Ammon's horn (tissue), 1 donor: Measurements from ENCODE around the gene POLR2L.

Source experiments
- DNase-seq: peaks from one replicate; pipeline ENCODE4 v3.0.0-alpha.2; 2016; ENCODE audit warnings: low spot score

Gene POLR2L

DNA sequence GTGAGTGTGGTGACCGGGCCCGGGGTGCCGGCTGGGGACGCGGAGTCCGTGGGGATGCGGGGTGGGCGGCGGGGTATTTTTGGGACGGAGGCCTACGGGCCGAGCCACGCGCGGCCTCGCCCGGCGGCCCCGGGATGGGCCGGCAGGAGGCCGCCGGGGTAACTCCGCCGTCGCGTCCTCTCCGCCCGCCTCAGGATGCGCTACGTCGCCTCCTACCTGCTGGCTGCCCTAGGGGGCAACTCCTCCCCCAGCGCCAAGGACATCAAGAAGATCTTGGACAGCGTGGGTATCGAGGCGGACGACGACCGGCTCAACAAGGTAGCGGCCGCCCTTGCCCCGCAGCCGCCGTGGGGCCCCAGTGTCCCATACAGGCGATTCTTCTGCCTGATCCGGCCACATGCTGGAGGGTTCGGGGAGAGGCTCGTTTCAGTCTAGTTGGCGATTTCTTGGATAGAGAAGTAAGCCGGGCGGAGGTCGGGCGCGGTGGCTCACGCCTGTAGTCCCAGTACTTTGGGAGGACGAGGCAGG is 32.2 kb downstream of the POLR2L start:
- DNase-seq, result no peak

DNA sequence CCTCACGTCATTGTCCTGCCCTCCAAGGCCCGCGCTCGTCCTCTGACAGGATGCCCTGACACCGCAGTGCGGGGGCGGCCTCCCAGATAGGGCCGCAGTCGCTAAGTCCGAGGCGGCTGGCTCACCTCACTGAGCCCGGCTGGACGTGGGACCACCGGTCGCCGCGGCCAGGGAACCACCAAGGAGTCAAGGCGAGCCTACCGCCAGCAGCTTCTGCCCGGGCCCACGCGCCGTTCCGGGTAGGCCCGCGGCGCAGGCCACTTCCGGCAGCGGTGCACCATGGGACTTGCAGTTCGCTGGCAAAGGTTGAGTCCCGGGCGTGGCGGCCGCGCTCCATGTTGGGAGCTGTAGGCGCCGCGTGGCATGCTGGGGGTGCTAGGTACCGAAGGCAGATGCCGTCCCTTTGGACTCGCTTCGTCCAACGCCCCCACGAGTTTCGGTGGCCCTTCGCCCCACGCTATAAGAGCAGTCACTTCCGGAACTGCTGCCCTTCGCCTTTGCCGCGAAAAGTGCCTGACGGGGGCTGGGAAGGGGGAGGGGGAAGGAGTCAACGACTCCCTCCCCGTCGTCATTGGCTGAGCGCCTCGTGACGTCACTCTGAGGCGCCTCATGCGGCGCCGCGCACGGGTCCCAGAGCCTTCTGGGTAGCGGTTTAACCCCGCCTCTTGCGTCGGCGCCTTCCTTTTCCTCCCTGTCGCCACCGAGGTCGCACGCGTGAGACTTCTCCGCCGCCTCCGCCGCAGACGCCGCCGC is 32.9 kb downstream of the POLR2L start, which contains the start of gene RPLP2:
RPLP2 (plus strand) TSS at position 681 of the 753 bp plus-strand sequence. CDS start 268 bp downstream, outside the sequence.
- DNase-seq, result peak; percentile 97

DNA sequence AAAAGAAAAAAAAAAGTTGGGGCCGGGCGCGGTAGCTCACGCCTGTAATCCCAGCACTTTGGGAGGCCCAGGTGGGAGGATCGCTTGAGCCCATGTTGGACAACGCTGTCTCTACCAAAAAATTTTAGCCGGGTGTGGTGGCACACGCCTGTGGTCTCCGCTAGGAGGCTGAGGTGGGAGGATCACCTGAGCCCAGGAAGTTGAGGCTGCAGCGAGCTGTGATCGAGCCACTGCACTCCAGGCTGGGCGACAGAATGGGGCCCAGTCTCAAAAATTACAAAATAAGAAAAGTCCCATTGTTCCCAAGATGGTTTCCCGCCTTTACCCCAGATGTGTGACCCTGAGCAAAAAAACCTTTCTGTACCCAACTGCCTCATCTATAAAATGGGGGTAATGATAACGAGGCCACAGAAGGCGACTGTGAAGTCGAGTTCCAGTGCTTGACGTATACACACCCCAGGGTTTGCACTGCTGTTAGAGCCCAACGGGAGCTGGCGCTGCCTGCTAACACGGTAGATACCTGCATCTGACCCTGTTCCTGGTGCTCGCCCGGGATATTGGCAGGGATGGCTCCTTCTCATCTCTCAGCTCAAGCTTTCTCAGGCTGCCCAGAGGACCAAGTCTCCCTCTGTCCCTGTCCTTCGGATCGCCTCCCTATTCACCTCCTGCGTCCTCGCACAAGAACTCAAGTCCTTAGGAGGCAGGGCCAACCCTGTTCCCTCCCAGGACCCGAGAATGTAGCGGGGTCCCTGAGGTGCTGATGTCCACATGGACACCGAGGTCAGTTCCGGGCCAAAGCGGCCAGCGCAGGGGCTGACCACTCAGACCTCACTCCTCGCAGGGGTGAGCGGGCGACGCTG is 33.7 kb downstream of the POLR2L start:
- peak; percentile 45 for DNase-seq

DNA sequence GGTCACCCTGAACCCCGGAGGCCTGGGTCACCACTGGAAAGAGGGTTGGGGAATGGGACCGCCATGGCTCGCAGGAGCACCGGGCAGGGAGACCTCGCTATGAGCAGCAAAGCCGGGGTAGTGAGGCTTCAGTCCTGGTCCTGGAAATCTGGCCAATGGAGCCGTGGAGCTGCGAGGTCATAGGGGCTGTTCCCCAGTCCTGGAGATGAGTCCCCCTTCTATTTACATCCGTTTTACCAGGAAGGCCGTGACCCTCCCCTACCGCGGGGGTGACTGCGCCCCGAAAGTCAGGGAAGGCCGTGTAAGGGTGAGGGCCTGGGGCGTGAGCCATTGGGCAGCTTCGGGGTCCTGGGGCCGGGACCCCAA is 37.7 kb downstream of the POLR2L start:
- DNase-seq, result no peak

DNA sequence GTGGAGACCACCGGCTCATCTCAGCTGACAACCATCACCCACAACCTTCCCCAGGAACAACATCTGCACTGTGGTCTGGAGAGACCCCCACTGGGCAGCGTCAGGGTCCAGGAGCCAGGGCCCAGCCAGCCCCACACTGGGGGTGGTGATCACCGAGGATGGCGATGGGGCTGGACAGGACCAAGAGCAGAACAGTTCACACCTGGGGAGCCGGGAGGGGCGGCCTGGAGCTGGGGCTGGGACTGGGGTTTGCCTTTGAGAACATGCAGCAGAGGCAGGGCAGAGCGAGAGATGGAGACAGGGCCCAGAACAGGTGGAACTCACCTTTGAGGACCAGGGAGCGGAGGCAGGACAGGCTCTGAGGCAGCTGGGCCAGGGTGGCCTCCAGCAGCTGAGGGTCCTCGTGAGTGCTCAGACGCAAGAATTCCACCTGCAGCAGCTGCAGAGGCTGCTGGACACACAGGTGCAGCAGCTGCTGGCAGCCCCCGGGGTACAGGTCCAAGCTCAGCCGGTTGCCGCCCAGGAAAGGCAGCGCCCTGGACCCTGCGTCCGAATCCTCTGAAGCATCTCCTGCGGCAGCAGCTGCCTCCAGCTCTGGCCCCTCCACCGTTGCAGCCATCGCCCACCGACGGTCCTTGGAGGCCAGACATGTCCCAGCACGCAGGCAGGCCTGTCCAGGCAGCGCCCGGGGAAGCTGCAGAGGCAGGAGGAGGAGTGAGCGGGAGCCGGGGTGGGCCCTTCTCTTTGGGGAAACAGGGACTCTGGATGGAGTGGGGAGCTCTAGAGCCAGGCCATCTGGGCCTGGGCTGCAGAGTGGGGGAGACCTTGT is 38.3 kb downstream of the POLR2L start:
- DNase-seq, result no peak

DNA sequence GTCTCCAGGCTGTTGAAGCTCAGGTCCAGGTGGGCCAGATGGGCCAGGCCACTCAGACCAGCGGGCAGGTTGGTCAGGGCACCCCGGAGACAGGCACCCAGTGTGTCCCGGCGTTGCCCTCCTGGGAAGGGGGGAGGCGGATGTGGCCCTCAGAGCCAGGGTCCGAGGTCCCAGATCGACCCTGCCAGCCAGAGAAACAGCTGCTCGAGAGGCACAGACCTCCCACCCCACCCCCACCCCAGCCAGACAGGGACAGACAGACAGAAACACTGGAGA is 38.9 kb downstream of the POLR2L start:
- DNase-seq, result no peak

DNA sequence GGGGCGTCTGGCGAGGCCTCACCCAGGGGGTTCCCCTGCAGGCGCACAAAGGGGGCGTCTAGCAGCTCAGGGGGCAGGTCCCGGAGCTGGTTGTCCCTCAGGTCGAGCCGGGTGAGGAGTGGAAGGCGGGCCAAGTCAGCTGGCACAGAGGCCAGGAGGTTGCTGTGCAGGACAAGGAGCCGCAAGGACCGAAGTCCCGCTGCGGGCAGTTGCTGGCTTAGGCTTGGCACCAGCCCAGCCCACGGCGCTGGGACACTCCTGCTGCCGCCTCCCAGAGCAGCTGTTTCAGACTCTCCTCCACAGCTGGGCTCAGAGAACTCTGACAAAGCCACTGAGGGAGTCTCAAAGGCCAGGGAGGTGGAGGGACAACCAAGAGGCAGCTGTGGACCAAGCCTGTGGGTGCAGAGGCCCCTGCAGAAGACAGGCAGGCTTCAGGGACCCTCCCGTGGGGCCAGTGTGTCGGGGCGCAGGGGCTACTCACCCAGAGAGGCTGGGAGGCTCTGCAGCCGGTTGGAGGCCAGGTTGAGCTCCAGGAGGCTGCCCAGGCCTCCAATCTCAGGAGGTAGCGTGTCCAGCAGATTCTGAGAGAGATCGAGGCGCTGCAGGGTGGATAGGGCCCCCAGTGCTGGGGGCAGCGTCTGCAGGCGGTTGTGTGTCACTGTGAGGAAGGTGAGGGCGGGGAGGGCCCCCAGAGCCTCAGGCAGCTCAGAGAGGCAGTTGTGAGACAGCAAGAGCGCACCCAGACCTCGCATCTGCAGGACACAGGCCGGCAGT is 39.4 kb downstream of the POLR2L start:
- DNase-seq, result no peak

DNA sequence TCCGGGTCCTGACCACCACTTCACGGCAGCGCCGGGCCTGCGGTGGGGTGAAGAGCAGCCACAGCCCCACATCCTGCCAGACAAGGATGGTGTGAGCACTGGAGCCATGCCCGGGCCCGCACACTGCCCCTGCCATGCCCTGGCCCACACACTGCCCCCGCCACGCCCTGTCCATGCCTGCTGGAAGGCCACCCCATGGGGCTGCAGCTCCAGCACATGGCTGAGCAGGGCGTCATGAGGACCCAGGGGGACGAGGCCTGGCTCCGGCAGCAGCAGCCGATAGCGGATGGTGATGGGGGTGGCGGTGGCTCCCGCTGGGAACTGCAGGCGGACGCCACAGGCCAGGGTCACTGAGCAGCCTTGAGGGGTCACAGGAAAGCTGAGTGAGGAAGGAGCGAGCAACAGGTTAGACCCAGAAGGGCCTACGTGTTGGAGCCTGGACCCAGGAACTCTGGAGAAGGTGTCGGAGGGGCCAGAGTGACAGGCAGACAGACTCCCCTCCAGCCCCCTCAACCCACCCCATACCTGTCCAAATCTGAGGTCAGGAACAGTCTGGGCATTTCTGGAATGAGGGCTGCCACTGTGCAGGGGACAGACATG is 40.2 kb downstream of the POLR2L start:
- DNase-seq, result no peak

DNA sequence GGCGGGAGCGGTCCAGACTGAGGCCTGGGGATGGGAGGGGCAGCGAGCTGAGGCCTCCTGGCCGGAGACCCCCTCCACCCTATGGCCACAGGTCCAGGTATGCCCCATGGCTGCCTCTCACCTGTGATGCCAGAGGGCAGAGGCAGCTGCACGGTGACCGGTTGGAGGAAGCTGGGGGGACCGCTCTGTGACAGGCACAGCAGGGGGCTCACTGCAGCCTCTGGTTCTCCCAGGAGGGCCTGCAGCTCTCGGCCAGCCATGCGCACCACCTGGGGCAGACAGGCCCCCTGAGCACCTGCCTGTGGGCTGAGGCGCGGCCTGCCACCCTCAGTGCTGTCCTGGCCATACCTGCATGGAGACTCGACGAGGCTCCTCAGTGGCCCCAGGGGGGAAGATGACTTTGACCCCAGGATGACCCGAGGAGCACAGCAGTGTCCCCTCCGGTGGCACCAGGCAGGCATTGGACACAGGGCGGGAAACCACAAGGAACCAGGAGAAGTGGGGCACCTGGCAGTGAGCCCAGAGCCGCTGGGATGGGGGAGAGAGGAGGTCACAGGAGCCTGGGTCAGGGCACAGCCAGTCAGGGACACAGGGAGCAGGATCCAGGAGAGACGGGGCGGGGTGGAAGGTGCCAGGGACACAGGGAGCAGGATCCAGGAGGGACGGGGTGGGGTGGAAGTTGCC is 41.1 kb downstream of the POLR2L start:
- no peak for DNase-seq

DNA sequence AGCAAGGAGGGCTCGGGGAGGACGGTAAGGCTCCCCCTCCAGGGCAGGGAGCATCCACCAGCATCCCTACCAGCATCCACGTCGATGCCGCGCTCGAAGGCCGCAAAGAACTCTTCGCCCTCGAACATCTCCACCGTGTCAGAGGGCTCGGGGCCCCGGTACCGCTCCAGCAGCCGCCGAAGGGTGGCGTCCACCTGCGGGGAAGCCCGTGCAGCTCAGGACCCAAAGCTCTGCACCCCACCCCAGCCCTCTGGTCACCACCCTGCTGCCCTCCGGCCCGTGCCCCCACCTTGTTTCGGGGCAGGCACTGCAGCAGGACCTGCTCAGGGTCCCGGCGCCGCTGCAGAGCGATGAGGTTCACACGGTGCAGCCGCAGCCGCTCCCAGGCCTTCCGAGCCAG is 41.9 kb downstream of the POLR2L start:
- DNase-seq, result no peak

DNA sequence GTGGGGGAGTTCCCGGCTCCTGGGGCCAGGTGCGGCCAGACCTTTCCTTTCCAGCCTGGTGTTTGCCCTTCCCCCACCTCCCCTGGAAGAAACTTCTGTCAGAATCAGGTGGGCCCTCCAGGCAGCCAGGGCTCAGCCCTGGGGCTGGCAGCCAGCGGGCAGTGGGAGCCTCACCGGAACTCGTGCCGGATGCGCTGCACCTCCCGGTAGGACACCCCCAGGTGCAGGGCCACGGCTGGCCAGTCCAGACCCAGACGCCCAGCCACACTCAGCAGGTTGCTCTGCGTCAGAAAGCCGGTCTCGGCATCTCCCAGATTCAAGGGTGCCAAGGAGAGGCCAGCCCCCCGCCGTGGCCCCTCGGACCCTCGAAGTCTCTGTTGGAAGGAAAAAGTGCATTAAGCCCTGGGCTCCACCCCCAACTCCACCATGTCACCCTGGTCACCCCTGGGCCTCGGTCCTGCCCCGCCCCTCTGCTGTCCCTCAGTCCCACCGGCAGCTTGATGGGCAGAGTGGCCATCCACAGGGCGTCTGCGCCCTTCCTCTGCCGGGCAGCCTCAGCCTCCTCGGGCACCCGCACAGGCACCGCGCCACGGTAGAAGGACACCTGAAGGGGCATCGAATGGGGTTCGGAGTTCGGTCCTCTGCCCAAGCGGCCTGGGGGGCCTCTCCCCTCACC is 42.5 kb downstream of the POLR2L start:
- DNase-seq, result no peak

DNA sequence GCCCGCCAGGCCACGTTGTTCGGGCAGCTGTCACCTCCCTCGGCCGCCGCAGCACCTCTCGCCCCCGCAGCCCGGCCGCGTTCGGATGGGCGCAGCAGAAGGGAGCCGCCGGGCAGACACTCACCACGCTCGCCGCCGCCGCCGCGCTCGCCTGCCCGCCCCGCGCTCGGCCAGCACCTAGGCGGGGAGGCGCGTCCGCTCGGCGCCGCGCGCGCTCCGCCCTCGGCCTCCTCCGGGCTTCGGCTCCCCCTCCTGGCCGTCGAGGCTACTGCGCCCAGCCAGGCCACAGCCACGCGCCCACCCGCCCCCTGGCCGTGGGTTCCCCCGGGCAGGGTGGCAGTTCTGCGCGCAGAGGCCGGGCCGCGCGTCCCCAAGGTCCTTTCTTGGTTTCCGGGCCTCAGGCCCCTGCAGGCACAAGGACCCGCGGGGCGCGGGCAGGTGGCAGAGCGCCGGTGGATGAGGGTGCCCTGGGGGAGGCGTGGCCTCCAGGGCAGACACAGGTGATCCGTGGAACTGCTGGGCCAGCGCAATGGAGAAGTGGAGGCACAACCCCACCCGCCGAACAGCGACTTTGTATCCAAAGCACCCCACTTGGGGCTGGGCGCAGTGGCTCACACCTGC is 44.1 kb downstream of the POLR2L start, which contains the start of gene SLC25A22:
SLC25A22 (minus strand) TSS at position 189 of the 621 bp plus-strand sequence. CDS start 3,275 bp downstream, outside the sequence.
- peak; percentile 85 for DNase-seq

DNA sequence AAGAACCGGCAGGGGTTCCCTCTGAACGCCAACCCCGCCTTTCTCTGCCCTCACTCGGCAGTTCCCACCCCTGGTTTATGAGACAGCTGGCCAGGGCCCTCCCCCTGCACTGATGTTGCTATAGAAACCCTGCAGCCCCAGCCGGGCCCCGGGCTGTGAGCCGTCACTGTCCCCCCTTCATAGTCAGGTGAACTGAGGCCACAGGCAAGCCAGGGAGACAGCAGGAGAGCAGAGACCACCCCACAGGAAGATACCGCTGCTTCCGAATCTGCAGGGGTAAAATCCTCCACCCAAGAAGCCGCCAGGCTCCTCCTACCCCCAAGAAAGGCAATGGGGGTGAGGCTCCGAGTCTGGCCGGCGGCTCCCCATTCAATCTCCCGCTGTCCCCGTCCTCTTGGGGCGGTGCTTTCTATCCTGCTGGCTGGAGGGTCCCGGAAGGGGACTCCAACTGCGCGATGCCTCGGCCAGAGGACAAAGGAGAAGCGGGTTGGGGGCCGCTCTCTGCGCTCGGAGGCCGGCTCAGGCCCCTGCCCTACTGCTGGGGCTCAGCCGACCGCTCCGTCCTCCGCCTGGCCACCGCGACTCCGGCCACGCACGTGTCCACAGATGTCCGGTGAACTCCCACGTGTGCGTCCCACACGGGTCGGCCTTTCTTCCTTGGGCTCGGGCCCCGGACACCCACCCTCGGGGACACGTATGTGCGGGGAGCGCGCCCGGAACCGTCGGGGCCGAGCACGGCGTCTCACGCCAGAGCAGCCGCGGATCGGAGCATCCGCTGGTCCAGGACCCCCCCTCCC is 44.8 kb downstream of the POLR2L start:
- peak; percentile 85 for DNase-seq

DNA sequence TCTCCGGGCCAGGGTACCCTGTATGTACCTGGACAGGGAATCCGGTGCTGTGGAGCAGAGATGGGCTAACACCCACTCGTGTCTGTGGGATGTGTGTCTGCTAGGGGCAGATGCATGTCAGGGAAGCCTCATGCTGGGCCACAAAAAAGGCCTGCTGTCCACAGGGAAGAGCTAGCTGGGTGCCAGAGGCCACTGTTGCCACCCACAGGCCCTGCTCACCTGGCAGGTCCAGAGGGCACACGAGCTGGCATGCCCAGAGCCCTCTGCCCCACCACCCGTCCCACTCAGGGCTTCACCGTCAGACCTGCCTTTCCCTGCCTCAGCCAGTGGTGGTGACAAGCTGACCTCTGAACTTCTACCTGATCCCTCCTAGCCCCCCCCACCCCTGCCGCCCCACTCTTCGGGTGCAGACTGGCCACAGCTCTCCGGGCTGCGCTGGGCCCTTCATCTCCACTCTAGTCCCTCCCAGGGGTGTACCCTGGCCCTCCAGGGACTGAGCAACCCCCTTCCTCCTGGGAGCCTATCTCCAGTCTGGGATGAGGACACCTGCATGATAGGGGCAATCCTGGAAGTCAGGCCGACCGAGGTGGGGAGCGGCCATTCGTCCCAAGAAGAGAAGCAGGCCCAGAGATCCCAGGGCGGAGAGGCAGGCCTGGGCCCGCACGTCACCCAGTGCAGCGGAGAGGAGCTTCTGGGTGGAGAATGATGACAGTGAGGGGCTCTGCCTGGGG is 45.6 kb downstream of the POLR2L start:
- no peak for DNase-seq

DNA sequence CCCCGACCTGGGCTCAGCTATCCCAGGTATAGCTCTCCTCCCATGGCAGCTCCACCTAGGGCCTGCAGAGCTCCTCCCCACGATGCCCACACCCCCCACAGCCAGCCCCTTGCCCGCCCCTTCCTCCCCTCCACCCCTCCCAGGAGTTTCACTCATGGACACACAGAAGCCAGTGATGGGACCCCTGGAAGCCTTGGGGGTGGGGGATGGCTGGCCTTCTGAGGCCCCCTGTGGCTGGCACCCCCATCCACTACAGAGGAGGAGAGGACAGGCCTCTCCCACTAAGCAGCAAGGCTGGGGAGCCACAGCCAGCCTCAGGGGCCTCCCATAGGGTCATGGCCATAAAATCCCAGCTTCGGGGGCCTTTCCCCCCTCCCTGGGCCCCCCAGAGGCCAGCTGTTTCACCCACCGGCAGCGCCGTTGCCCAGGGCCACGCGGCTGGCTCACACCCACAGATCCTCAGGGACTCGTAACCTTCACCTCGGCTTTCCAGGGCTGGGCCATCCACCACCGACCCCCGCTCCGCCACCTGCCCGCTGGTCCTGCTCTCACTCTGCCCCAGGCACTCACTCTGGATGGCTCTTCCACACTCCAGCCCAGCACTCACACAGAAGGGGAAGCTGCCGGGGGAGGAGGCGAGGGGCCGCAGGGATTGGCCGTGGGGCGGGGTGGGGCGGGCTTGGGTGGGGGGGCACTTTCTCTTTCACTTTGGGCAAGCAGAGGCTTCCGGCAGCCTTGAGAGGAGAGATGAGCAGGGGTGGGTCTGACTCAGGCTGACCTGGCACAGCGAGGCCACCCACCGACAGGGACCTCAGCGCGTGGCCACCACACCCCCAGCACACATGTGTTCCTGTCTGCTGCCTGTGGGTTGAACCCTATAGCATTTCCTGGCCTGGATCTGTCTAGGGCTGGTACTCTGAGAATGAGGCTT is 46.4 kb downstream of the POLR2L start:
- peak; percentile 77 for DNase-seq

DNA sequence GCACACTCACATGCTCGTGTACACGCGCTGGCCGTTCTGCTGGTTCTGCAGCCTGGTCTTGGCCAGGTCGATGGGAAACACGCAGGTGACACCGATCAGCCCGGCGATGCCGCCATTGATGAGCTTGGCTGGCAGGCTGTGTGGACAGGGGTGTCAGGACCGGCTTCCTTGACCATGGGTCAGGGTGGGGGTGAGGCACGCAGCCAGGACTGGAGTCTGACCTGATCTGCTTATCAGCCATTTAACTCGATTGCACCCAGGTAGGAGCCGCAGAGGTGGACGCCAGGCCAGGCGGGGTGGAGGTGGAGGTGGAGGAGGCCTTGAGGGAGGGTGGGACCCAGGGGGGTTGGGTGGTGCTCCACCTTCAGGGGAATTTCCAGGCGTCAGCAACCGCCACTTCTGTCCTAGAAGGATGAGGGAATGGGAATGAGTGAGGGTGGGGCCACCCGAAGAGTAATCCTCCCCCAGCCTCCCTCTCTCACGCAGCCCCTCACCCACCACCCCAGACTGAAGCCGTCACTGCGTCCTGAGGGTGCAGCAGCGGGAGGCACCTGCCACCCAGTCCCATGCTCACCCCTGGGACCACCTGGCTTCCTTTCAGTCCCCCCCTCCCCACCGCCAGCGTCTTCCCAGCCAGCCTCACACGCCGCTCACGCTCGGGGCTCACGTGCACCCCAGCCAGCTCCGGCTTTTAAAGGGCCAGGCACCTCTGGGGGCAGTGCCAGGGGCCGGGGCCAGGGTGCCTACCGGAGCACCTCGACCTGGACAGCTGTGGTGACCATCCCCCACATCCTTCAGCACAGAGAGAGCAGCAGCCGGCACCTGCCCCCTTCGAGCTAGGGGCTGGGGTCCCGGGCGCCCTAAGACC is 47.3 kb downstream of the POLR2L start:
- DNase-seq, result no peak
